NCI-H345 (cell line): ENCODE results near the gene TGFB1.
A peak's percentile ranks its signal among the peaks of the same experiment; 100 is the strongest.

Experiments
- DNase-seq: peaks from one replicate; lab custom pipeline; 2025; lab: John Stamatoyannopoulos, UW

Gene TGFB1

GRCh38 chr19:41341669-41342490 lies 11.8 kb downstream of the TGFB1 start:
- no peak for DNase-seq

- no peak for DNase-seq
These were observed 13.8 kb downstream of the TGFB1 start for GRCh38 chr19:41339936-41340335.

- no peak for DNase-seq
These were observed 18.3 kb downstream of the TGFB1 start for GRCh38 chr19:41335467-41335866.

GRCh38 chr19:41334793-41335192 lies 18.9 kb downstream of the TGFB1 start:
- DNase-seq: no peak

DNA sequence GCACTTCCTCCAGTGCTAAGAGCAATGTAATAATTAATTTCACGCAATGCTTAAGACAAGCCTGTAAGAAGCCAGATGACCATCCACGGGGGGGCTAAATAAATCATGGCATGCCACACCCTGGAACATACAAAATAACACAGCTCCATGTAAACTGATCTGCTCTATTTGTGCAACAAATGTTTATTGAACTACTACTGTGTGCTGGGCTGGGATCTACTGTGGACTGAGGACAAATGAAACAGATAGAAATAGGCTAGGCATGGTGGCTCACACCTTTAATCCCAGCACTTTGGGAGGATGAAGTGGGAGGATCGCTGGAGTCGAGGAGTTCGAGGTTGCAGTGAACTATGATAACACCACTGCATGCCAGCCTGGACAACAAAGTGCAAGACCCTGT lies 21.3 kb downstream of the TGFB1 start:
- no peak for DNase-seq

DNA sequence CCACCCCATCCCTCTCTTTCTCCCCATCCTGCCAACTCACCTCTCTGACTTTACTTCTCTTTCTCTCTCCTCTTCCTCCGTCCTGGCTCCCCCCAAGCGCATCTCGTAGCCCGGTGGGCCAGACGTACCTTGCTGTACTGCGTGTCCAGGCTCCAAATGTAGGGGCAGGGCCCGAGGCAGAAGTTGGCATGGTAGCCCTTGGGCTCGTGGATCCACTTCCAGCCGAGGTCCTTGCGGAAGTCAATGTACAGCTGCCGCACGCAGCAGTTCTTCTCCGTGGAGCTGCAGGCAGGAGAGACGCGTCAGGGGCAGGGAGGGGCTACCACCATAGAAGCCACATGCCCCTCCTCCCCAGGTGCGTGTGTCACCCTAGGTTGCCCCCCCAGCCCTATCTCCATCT lies 21.7 kb downstream of the TGFB1 start:
- no peak for DNase-seq

GRCh38 chr19:41330946-41331678 lies 22.6 kb downstream of the TGFB1 start:
- no peak for DNase-seq

GRCh38 chr19:41330481-41330880 lies 23.2 kb downstream of the TGFB1 start:
- no peak for DNase-seq

DNA sequence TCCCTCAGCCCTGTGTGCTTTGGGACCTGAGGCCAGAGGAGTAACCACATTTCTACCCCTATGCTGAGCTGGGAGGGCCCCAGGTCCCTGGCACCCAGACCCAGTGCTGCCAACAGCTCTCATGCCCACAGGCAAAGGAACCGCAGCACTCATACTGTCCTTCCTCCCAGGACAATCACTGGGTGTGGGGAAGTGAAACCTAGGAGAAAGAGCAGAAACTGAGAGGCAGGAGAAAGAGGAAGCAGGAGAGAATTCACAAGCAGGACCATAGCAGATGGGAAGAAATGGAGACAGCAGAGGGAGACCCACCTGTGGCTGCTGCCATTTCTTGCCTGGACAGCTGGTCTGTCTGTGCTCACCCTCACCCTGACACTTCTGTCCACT lies 24.9 kb downstream of the TGFB1 start:
- DNase-seq: no peak

DNA sequence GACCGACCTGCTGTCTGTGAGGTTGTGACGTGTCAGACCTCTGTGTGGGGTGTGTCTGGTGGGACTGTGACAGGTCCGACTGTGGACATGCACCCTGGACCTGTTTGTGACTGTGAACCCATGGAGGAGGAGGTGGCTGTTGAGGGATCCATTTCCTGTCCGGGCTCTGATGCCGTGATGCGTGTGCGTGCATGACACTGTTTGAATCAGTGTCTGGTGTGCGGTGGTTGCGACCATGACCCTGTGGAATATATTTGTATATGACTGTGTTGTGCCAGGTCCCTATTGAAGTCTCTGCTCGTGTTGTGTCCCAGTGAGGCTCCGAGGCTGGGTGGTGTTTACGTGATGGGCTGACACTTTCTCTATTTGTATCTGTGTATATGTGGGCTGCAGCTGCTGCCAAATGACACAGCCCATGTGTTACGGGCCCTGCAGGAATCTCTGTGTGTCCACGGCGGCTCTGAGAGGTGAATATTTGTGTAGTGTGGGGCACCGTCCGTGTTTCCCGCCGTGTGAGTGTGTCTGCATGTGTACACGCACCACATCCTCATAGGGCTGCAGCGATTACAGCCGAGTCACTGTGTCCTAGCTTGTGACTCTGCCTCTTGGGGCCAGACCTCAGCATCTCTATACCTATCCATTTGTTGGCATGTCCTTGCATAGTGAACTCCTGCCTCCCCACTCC lies 25.4 kb downstream of the TGFB1 start:
- DNase-seq: no peak

DNA sequence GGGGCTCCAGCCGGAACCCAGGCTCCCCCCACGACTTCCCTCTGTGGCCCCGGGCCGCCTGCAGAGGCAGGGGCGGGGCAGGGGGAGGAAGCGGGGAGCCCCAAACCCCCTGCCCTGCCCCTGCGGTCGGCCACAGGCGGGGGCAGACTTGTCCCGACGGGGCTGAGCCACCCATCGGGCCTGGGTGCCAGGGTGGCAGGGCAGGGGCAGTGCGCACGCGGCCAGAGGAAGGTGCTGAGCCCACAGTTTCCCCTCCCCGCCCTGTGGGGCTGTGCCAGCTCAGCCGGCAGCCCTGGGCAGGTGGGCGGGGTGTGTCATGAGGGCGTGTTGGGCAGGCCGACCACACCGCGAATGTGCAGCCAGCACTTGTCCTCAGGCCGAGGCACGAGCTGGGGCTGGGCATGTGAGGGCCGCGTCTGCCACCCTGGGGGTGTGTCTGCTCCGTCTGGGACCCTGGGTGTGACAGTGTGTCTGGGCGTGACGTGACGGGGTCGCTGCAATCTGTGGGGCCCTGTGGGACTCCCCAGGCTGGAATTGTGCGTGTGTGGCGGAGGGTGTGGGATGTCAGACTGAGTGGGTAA lies 26.1 kb downstream of the TGFB1 start:
- peak; percentile 9 for DNase-seq

- no peak for DNase-seq
These were observed 26.6 kb downstream of the TGFB1 start for GRCh38 chr19:41327076-41327575.

DNA sequence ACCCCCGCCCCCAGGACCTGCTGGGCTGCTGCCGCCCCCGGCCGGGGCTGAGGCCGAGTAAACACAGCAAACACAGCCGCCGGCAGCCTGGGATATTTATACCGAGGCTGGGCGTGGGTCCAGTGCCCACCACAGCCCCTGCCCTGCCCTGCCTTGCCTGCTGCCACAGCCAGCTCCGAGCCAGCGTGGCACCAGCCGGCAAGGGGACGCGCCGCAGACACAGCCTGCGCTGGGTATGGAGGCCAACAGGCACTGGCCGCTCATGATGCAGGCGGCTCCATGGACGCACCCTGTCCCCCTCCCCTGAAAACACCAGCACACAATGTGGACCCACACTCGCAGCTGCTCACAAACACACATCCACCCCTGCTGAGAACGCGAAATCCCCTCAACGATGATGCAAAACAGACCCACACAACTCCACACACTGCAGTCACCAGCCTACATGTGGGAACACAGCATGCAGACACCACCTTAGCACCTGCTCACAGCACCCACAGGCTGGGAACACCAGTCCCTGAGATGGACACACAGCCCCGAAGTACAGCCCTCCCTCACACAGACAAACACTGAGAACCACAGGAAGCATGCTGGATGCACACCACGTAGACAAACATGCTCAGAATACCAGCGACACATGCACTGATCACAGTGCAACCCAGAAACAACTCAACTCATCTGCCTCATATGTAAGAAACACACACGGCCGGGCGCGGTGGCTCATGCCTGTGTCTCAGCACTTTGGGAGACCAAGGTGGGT lies 27.6 kb downstream of the TGFB1 start:
- DNase-seq: no peak

GRCh38 chr19:41325640-41325946 lies 28.1 kb downstream of the TGFB1 start:
- no peak for DNase-seq

DNA sequence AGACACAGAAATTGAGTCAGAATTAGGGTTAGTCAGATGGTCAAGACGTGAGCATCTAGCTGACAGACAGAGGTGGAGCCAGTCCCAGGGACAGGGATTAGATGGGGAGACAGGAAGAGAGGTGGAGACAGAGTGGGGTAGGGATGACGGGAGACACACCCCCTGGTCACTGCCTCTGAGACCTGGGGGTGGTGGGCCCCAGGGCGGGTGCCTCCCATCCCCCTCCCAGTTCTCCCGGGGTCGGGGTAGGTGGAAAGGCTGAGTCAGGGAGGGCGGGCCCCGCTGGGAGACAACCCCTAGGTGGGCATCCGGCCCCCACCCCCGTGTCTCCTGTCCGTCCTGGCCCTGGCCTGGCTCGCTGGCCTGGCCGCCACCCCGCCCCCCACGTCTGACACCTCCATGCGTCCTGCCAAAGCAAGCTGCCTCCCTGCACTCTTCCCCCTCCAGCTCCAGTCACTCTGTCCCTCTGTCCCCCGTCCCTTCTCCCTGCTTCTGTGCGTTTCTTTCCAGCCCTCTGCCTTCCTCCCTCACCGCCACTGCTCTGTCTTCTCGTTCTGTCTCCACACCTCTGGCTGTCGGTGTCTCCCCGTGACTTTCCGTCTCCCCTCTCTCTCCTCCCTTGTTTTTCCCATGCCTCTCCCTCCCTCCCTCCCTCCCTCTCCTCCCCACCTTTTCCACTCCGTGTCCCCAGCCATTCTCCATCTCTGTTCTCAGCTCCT lies 28.6 kb downstream of the TGFB1 start:
- DNase-seq: no peak

DNA sequence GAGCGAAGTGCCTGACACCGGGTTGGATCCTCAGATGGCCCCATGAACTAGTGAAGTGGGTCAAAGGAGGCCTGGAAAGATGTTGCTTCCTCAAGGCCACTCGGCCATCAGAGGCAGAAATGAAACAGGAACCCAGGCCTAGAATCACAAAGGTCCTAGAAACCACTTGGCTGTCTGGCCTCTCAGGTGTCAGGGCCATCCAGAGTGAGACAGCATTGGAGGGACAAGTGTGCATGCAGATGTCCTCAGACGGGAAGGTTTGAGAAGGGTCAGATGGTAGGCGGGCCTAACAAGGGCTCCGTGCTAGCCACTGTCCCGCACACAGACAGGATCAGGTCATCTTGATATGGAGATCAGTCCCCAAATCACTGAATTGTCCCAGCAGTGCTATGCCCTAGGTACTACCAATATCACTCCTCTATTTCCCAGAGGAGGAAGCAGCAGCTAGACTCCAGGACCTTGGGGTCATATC lies 29.5 kb downstream of the TGFB1 start:
- no peak for DNase-seq

DNA sequence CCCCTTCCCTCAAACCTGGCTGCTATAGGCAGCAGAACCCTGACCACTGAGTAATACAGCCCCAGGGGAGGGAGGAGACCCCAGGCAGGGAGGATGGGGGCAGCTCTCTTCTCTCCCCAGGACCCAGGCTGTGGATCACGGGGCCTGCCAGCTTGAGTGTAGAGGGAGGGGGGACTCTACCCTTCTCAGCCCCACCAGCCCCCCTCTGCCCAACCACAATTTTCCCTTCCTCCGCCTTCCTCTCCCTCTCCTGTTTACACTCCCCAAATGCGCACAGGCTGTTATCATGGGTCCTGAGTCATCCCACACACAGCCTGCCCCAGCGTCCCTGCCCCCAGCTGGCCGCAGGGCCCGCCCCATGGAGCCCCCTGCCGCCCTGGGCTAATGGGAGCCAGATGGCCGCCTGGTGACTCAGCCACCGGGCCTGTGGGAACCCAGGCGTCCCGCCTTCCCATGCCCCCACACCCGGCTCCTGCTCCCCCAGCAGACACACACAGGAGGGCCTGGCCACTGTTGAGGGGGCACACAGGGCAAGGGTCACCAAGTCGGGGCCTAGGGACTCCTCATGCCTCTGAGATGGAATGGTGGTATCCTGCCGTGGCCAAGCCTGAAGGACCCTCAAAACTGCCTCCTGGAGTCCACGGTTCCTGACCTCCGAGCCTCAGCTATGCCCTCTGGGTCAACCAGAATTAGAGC lies 30.1 kb downstream of the TGFB1 start:
- DNase-seq: no peak

GRCh38 chr19:41323023-41323422 lies 30.7 kb downstream of the TGFB1 start:
- DNase-seq: no peak

DNA sequence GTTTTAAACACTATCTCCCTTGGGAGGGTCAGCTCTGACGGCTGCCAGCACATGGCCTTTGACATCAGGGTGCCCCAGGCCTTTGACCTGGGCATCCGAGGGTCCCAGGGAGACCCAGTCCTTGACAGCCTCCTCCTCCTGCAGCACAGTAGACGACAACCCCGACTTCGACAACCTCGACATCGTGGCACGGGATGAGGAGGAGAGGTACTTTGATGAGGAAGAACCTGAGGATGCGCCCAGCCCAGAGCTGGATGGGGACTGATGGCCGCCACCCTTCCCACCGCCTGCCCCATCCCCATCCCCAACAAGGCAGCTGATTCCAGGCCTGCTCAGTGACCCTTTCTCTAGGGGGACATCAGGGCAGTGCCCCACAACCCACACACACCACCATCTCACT lies 31.3 kb downstream of the TGFB1 start:
- DNase-seq: no peak

DNA sequence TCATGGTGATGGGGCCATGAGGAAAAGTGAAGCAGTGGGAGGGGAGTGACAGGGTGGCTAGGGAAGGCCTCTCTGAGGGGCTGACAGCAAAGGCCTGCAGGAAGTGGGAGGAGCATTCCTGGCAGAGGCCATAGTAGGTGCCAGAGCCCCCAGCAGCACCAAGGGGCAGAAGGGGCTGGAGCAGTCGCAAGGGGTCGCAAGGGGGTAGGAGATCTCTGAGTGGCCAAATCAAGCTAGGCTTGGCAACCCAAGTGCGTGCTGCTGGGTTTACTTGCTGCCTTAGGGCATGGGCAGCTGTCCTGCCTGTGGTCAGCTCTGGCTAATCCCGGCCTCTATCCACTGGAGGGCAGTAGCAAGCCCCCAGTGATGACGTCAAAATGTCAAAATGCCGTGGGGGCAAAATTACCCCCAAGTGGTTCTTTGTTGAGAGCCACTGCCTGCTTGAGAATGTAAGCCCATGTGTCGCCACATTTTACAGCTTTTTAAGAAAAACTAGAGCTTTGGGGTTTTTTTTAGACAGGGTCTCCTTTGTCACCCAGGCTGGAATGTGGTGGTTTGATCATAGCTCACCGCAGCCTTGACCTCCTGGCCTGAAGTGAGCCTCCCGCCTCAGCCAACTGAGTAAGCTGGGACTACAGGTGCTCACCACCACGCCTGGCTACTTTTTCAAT lies 32.0 kb downstream of the TGFB1 start:
- DNase-seq: no peak
